HG02852 (cell line): ENCODE data around the gene KCNK6.

Experiments used
- ATAC-seq: cut with Tn5 transposase; IDR thresholded peaks from one replicate; pipeline ENCODE4 v1.9.1; 2021; ENCODE audit warnings: mild to moderate bottlenecking, moderate library complexity; ENCODE audit not compliant: unreplicated experiment

KCNK6 gene

DNA sequence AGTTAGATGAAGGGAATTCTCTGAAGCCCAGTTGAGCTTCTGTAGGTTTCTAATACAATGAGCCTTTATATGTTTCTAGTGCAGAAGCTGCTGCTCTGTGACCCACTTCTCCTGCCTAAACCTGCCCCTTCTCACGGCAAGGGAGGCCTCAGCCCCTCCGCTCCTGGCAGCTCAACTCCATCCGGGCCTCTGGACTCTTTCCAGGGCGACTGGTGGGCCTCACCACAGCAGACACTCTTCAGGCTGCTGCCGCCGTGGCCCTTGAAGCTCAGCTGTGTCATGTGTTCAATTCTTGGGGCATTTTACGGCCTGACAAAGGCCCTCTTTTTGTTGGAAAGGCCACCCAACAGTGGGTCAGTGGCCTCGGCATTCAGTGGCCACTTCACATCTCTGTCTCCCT lies 25.6 kb upstream of the KCNK6 start:
- no peak for ATAC-seq

DNA sequence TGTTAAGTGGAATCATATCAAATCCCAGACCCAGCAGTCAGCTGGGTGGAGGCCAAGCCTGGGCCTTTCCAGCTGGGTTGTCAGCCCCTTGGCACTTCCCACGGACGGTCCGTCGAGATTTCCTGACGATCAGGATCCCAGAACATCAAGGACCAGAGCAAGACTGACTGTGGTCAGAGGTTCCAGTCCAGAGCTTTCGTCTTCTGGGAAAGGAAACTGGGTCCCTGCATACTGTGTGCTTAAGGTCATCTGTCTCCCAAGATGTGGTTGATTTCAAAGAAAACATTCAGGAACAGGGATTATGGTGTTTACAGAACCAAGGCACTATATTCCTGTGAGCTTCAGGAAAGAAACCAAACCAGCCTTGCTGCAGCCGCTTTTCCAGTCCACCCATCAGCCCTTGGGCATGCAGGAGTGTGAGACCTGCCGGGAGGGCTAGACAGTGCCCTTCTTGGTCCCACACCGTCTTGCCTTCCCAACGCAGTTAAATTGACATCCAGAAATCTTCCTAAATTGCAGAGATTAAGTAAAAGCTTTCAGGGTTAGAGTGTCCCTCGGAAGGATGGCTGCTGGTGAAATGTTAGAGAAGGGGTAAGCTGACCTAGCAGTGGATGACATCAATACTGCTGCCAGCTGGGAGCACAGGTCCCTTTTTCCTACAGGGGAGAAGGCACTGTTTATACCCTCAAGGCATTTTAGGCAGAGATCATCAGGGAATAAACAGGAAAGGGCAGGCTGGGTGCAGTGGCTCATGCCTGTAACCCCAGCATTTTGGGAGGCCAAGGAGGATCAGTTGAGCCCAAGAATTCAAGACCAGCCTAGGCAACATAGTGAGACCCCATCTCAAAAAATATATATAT lies 20.6 kb upstream of the KCNK6 start:
- no peak for ATAC-seq

DNA sequence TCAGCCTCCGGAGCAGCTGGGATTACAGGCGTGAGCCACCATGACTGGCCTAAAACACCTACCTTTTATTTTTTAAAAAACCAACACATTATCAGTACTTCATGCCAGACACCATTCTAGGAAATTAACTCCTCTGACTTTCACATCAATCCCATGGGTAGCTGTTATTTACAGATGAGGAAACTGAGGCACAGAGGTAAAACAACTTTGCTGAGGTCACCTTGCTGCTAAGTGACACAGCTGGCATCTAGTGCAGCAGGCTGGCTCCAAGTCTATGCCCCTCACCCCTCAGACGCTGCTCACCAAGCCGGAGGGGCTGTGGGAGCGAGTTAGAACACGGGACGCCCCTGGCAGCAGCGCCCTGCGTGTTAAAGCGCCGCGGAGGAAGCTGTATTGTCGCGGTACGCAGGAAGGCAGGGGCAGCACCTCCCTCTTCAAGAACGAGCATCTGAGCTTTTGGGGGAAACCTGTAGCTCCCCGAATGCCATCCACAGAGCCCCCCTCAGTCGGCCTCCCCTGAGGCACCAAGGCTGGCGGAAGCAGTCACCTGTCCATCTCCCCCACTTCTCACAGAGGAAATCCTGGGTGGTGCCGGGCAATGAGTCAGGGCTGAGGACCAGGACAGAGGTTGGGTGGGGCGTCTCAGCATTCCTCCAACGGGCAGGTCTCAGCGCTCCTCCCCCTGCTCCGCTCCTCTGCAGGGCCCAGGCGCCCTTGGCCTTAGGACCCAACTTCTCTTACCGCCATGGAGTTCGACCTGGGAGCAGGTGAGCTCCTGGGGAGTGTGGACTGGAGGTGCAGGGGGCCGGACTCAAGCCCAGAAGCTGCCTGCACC lies 15.9 kb upstream of the KCNK6 start, which contains the start of gene C19orf33:
C19orf33 (plus strand) TSS at position 735 of the 835 bp plus-strand sequence; CDS start at position 746, 11 bp downstream.
- no peak for ATAC-seq

DNA sequence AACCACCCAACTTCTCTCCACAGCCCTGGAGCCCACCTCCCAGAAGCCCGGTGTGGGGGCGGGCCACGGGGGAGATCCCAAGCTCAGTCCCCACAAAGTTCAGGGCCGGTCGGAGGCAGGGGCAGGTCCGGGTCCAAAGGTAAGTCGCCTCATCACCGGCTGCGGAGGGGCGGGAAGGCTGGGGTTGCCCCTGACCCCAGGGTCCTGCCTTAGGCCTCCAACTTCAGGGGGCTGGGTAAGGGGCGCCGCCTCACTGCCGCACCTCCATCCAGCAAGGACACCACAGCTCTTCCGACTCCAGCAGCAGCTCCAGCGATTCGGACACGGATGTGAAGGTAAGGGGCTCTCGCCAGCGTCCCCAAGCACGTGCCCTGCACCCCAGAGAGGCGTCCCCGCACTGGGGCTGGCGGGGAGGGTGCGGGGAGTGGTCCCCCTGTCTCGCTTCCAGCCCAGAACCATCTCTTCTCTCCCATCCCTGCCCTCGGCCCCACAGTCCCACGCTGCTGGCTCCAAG lies 15.2 kb upstream of the KCNK6 start:
- ATAC-seq: no peak

DNA sequence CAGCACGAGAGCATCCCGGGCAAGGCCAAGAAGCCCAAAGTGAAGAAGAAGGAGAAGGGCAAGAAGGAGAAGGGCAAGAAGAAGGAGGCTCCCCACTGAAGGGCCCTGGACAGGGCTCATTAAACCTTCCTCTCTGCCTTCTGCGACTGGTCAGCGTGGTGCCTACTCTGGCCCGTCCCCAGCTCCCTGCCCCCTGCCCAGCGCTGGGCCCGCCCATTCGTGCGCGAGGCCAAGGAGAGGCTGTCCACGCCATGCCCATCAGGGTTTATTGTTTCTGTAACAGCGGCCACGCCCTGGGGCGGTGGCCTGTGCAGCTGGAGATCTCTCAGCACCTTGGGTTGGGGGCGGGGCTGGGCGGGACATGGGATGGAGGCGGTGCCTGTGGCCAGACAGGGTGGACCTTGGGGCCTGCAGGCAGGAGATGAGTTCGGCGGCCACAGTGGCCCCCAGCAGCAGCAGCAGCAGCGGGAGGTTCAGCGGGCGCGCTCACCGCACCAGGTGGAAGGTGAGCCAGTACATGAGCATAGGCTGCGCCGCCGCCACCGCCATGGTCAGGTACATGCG lies 14.7 kb upstream of the KCNK6 start:
- no peak for ATAC-seq

DNA sequence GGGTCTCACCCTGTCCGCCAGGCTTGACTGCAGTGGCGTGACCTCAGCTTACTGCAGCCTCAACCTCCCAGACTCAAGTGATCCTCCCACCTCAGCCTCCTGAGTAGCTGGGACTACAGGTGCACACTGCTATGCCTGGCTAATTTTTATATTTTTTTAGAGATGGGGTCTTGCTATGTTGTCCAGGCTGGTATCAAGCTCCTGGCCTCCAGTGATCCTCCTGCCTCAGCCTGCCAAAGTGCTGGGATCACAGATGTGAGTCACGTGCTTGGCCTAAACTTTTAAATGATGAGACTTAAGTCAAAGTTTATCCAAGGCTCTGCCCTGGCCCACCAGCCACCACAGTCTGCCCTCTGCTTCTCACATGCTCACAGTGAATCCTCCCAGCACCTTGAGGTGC lies 13.4 kb upstream of the KCNK6 start:
- ATAC-seq: no peak

DNA sequence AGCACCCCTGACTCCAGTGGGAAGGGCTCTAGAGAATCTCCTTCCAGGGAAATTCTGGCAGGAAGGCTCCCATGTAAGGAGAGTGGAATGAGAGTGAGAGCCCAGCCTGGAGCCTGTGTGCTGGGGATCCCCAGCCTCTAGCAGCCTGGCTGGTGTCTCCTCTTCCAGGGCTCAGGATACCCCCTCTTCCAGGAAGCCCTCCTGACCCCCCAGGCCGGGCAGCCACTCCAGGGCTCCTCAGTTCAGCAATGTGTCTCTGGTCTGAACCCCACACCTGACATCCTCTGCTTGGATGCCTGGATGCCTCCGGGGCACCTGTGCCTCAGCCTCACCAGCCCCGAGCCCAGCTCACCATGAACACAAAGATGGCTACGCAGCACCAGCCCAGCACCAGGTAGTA lies 12.6 kb upstream of the KCNK6 start:
- ATAC-seq: no peak

DNA sequence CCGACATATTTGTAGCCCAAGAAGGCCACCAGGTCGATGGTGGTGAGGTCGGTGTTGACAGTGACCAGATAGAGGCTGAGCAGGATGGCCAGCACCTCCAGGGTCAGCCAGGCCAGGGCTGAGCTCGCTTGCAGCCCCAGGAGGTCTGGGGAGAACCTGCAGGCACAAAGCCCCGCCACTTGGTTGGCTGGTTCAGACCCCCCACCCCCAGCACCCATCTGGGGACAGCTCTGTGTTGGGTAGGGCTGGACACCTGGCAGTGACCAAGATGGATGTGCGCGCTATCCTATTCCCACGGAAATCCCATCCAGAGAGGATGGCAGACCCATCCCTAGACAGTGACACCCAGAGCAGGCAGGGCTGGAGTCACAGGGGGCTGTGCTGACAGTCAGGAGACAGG lies 12.0 kb upstream of the KCNK6 start:
- no peak for ATAC-seq

DNA sequence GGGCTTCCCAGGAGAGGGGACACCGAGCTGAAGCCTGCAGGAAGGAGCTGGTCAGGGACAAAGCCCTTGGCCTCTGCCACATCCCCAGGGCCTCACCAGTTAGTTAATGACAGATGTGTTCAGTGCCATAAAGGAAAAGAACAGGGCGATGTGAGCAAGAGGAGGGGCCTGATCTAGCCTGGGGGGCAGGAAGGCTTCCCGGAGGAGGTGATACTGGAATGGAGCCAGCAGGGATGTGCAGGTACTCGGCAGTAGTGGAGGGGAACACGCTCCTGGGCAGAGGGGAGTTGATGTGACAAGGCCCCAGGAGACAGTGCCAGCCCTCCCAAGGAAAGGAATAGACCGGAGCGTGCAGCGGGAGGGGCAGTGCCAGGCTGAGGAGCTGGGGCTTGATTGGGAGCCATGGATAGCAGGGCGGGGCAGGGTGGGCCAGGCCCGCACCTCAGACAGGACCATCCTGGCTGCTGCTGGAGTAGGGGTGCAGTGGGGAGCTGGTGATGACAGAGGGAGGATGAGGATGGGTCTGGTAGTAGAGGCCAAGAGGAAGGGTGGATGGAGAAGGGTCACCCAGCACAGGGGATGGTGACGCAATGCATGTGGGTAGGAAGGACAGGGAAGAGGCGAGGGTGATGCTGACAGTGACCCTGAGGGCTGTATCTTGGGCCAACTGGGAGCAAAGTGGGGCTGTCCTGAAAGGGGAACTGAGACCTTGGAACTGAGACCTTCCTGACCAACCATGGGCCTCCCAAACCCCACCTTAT lies 11.5 kb upstream of the KCNK6 start:
- ATAC-seq: no peak

DNA sequence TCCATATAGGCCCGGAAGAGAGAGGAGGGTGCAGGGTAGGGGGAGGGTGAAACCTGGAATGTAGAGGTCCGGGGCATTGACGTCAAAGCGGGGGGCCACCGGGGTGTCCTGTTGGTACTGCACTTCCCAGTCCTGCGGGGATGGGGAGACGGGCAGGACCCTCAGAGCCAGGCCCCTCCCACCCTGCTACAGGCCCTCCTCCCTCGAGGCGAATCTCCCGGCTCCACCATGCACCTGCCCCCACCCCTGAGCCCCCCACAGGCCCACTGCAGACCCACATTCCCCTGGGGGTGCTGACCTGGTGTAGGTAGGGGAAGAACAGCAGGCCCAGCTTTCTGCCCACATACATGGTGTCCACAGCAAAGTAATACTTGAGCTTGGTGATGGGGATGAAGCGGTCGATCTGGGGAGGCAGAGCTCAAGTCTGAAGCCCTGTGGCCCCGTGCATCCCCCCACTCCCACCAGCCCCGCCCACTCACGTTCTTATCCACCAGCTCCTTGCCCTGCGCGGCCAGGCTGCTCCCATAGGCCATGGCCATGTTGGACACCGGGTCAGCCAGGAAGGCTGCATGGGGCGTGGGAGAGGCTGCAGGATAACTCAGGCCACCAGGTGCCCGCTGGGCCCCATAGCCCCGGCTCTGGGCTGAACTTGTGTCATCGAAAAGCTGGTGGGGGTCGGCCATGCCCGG lies 10.6 kb upstream of the KCNK6 start:
- no peak for ATAC-seq

DNA sequence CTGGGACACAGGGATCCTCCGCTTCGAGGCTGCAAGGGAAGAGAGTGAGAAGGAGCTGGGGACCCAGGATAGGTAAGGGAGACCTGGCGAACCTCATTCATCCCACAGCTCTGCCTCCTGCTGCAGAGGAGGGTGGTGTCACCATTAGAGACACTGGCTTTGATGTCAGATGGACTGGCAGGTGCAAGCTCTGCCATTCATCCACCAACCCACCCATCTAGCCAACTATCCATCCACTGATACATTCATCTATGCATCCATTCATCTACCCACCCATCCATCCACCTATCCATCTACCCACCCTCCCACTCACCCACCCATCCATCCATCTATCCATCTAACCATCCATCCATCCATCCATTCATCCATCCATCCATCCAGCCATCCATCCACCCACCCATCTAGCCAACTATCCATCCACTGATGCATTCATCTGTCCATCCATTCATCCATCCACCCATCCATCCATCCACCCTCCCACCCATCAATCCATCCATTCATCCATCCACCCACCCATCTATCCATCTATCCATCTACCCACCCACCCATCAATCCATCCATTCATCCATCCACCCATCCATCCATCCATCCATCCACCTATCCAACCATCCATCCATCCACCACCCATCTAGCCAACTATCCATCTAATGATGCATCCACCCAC lies 9.9 kb upstream of the KCNK6 start:
- ATAC-seq: no peak

DNA sequence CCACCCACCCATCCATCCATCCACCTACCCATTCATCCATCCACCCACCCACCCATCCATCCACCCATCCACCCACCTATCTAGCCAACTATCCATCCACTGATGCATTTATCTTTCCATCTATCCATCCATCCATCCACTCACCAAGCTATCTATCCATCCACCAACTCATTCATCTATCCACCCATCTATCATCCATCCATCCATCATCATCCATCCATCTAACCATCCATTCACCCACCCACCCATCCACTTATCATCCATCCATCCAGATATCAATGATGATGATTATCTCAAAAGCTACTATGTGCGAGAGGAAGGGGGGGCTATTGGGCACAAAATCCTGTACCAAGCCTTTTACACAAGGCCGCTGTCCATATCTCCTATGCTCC lies 9.4 kb upstream of the KCNK6 start:
- ATAC-seq: no peak

DNA sequence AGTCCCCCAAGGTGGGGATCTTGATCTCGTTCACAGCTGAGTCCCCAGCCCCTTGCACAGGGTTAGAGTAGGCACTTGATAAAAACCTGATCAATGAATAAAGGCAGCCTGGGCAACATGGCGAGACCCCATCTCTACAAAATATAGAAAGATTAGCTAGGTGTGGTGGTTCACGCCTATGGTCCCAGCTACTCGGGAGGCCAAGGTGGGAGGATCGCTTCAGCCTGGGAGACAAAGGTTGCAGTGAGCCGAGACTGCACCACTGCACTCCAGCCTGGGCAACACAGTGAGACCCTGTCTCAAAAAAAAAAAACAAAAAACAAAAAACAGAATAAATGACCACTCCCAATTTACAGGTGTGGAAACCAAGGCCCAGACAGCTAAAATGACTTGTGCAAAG lies 8.7 kb upstream of the KCNK6 start:
- no peak for ATAC-seq

DNA sequence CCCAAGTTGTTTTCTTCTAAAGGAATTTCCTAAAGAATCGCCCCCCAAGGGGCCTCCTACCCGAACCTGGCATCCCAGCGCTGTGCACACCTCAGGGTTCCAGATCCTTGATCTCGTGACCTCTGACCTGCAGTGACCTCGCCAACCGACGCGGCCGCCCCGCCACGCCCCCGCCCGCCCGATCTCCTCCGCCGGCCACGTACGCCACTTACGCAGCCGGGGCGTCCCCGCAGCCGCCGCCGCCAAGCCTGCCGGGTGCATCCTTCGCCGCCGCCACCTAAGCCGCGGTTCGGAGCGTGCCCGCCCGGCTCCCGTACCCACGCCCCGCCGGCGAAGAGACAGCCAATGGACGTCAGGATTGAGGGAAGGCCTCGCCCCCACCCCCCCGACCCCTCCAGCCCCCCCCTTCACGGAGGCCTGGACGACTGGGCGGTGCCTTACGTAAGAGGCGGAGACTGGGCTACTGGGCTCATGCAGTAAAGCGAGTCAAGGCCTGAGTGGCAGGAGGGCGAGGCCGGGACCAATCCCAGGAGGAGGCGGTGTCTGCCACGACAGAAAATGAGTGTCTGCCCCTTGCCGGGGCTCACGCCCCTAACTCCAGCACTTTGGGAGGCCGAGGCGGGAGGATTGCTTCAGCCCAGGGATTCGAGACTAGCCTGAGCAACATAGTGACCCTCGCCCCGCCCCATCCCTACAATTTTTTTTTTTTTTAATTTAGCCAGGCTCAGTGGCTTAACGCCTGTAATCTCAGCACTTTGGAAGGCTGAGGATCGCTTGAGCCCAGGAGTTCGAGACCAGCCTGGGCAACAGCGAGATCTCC lies 3.8 kb upstream of the KCNK6 start, which contains the start of gene YIF1B:
YIF1B (minus strand) TSS at position 291 of the 820 bp plus-strand sequence; CDS start at position 261, 30 bp downstream.
- peak; percentile 91 for ATAC-seq

DNA sequence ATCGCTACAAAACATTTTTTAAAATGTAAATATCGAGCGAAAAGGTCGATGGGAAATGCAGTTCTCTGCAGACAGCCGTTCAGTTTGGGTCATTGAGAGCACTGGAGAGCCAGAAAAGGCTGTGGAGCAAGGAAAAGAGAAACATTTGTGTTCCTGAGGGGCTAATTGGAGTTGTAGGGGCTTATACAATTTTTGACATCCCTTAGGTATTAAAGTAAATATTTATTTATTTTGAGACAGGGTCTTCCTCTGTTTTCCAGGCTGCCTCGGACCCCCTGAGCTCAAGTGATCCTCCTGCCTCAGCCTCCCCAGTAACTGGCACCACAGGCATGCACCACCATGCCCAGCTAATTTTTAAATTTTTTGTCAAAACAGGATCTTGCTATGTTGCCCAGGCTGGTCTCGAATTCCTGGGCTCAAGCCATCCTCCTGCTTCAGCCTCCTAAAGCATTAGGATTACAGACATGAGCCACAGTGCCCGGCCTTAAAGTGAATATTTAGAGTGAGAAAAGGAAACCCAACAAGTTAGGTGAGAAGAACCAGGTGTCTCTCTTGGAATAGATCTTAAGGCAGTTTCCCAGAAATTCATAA lies 3.1 kb upstream of the KCNK6 start:
- ATAC-seq: no peak

DNA sequence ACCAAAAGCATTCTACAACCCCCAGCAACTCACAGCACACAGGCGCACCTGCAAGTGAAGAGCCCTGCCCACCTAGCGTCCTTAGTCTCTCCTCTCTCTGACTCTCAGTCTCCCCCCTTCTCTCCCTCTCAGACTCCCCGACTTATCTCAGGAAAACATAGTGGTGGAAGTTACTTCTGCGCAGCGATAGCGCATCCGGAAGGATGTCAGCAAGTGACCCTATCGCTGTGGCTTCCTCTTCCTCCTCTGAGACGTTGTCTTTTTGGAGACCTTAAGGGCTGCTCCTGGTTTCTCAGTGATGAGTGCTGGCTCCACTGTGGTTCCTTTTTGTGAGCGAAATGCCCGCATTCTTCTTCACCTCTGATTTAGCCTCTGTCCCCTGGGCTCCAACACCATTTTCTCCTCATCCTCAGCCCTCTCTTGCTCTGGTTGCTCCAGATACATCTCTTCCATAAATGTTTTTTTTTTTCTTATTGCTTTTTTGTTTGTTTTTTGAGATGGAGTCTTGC lies 2.5 kb upstream of the KCNK6 start:
- no peak for ATAC-seq

DNA sequence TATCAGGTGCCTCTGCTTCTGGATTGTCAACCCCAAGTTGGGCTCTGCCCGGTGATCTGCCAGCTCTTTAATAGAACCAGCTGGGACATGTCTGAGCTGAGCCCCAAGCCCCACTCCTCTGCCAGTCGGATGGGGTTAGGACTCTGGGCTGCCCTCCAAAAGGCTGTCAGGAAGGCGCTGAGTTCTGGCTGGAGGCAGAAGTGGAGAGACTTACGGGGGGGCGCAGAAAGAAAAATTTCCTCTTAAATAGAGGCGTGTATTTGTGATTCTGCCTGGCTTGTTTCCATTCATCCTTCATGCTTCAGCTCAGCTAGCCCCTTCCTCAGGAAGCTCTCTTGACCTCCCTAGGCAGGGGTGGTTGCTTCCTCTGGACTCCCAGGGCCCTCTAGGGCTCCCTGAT lies 985 bp upstream of the KCNK6 start:
- ATAC-seq: no peak

DNA sequence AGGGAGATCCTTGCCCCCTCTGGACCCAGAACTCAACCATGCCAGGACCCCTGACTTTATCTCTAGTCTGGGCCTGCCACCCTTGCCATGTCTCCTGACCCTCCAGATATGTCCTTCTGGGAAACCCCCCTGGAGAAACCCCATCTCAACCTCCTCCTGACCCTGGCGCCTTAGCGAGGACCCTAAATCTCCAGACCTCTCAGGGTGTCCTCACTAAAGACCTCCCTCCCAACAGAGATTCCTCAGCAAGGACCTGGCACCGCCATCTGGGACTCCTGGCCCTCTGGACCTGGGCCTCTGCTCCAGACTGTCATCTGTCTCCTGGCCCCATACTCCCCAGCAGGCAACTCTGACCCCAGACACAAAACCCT lies 1.3 kb downstream of the KCNK6 start:
- ATAC-seq: no peak
